DOHH2 (cell line): ENCODE results near the gene C1orf232.

ENCODE experiments used
- H3F3A ChIP-seq: fragments of 200-600 bp; sonication (generic), shearing (Covaris generic); 2 replicates; pipeline ENCODE4 v1.6.0; 2016; ENCODE audit warnings: antibody characterized with exemption, mild to moderate bottlenecking; ENCODE audit not compliant: control insufficient read depth, insufficient read depth
- H3K27ac ChIP-seq: fragments of 200-600 bp; sonication (generic); 2 replicates; pipeline ENCODE4 v1.5.1; 2014; ENCODE audit warnings: low read depth, mild to moderate bottlenecking, low read length, moderate library complexity
- H3K27me3 ChIP-seq: fragments of 200-600 bp; sonication (generic); 2 replicates; pipeline ENCODE4 v1.6.1; 2014; ENCODE audit warnings: mild to moderate bottlenecking, low read length, mixed read lengths; ENCODE audit not compliant: control insufficient read depth
- H3K36me3 ChIP-seq: fragments of 200-600 bp; sonication (generic); 2 replicates; pipeline ENCODE4 v1.6.1; 2014; ENCODE audit warnings: mild to moderate bottlenecking, low read length, moderate library complexity, mixed read lengths; ENCODE audit not compliant: control insufficient read depth
- H3K4me1 ChIP-seq: fragments of 200-600 bp; sonication (generic); 2 replicates; pipeline ENCODE4 v1.6.1; 2014; ENCODE audit warnings: mild to moderate bottlenecking, low read length, mixed read lengths; ENCODE audit not compliant: control insufficient read depth
- H3K4me2 ChIP-seq: fragments of 200-600 bp; sonication (generic); 2 replicates; pipeline ENCODE4 v1.6.0; 2014; ENCODE audit warnings: mild to moderate bottlenecking, low read length, moderate library complexity
- H3K4me3 ChIP-seq: fragments of 200-600 bp; sonication (generic); 2 replicates; pipeline ENCODE4 v1.5.1; 2014; ENCODE audit warnings: mild to moderate bottlenecking, low read length, mixed read lengths
- H3K79me2 ChIP-seq: fragments of 200-600 bp; sonication (generic); 2 replicates; pipeline ENCODE4 v1.6.1; 2014; ENCODE audit warnings: mild to moderate bottlenecking, low read length, mixed read lengths; ENCODE audit not compliant: control insufficient read depth
- H3K9me2 ChIP-seq: fragments of 200-600 bp; sonication (generic); replicated peaks from 2 replicates; pipeline ENCODE4 v1.6.1; 2014; ENCODE audit warnings: mild to moderate bottlenecking, low read length, mixed read lengths; ENCODE audit not compliant: control insufficient read depth
- H3K9me3 ChIP-seq: fragments of 200-600 bp; sonication (generic); 2 replicates; pipeline ENCODE4 v1.6.1; 2014; ENCODE audit warnings: antibody characterized with exemption, low read length, mixed read lengths; ENCODE audit not compliant: control insufficient read depth, insufficient read depth
- H4K20me1 ChIP-seq: fragments of 200-600 bp; sonication (generic); 2 replicates; pipeline ENCODE4 v1.6.0; 2014; ENCODE audit warnings: low read depth, mild to moderate bottlenecking, antibody characterized with exemption, low read length, moderate library complexity; ENCODE audit not compliant: control insufficient read depth, insufficient read depth
- CTCF ChIP-seq: fragments of 200-600 bp; sonication (generic); IDR thresholded peaks from one replicate; pipeline ENCODE4 v1.5.1; 2014; ENCODE audit warnings: antibody characterized with exemption, mild to moderate bottlenecking, low read depth, low read length; ENCODE audit not compliant: poor library complexity, severe bottlenecking
- EZH2phosphoT487 ChIP-seq: fragments of 200-600 bp; sonication (generic); IDR thresholded peaks from 2 replicates; pipeline ENCODE4 v1.6.1; 2017; ENCODE audit warnings: borderline replicate concordance, mild to moderate bottlenecking, antibody characterized with exemption, low read length, moderate library complexity, mixed read lengths

The C1orf232 gene

GRCh38 chr1:26169198-26169554, 413 bp upstream of the C1orf232 start:
- Histone ChIP-seq H3K4me2 (peak overlapping the region; percentile 89), H3K4me3 (peak overlapping the region; percentile 93), H3K27me3 (peaks cover 4% of the 10 kb centered on the region), H3K36me3 (peaks cover 22% of the 10 kb centered on the region), H3K27ac (no peak overlapping the region), H3K79me2 (peaks cover 20% of the 10 kb centered on the region), H3K4me1 (peaks cover 20% of the 10 kb centered on the region), H3F3A (peaks cover 3% of the 10 kb centered on the region; the same call in 1 of the 2 replicates), H4K20me1 (no peaks in the 10 kb centered on the region), H3K9me2 (no peaks in the 10 kb centered on the region), H3K9me3 (no peaks in the 10 kb centered on the region)
- TF ChIP-seq CTCF: no peak
- no peak for TF ChIP-seq EZH2phosphoT487

- Histone ChIP-seq H3K4me1 (peaks cover 28% of the 10 kb centered on the region), H3K4me2 (no peak overlapping the region), H4K20me1 (no peaks in the 10 kb centered on the region), H3K9me3 (no peaks in the 10 kb centered on the region), H3K36me3 (peaks cover 16% of the 10 kb centered on the region), H3K9me2 (no peaks in the 10 kb centered on the region), H3F3A (no peaks in the 10 kb centered on the region), H3K4me3 (no peak overlapping the region), H3K27ac (no peak overlapping the region), H3K27me3 (peaks cover 20% of the 10 kb centered on the region), H3K79me2 (peaks cover 20% of the 10 kb centered on the region)
- no peak for TF ChIP-seq CTCF
- no peak for TF ChIP-seq EZH2phosphoT487
Observed at GRCh38 chr1:26166719-26167281, 2.0 kb downstream of the C1orf232 start.

- Histone ChIP-seq H3K79me2 (peaks cover 5% of the 10 kb centered on the region), H4K20me1 (no peaks in the 10 kb centered on the region), H3K36me3 (peaks cover 4% of the 10 kb centered on the region; the same call in 1 of the 2 replicates), H3K27me3 (peaks cover 32% of the 10 kb centered on the region), H3K4me3 (no peak overlapping the region), H3K27ac (no peak overlapping the region), H3F3A (no peaks in the 10 kb centered on the region), H3K4me1 (peaks cover 21% of the 10 kb centered on the region), H3K4me2 (peak overlapping the region; percentile 56; the same call in 1 of the 2 replicates), H3K9me3 (no peaks in the 10 kb centered on the region), H3K9me2 (no peaks in the 10 kb centered on the region)
- TF ChIP-seq EZH2phosphoT487 (no peak), CTCF (no peak)
Observed at GRCh38 chr1:26164861-26165842, 3.6 kb downstream of the C1orf232 start.
